IMR-90 (cell line): ENCODE data around the gene KDM1B.
"Not testable (repeated sequence)": the region's sequence is repeated elsewhere in the genome, so short reads cannot be mapped to it uniquely, and the experiment has no call there.

Experiments
- CTCF ChIP-seq: conservative IDR thresholded peaks from 2 replicates; pipeline ENCODE4 v1.5.1; 2012; ENCODE audit warnings: mild to moderate bottlenecking, low read depth, low read length, improper control_type of control experiment
- POLR2A ChIP-seq: IDR thresholded peaks from 2 replicates; pipeline ENCODE4 v1.6.1; 2012; ENCODE audit warnings: mild to moderate bottlenecking, low read depth, low read length

DNA sequence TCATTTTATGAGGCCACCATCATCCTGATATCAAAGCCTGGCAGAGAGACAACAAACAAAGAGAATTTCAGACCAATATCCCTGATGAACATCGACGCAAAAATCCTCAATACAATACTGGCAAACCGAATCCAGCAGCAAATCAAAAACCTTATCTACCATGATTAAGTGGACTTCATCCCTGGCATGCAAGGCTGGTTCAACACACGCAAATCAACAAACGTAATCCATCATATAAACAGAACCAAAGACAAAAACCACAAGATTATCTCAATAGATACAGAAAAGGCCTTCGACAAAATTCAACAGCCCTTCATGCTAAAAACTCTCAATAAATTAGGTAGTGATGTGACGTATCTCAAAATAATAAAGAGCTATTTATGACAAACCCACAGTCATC is 76.6 kb downstream of the KDM1B start:
- TF ChIP-seq CTCF, POLR2A: not testable (repeated sequence)
